HG03139 (cell line): ENCODE data around the gene BCL2L13.

ENCODE experiments used
- ATAC-seq: cut with Tn5 transposase; IDR thresholded peaks from one replicate; pipeline ENCODE4 v1.9.1; 2021; ENCODE audit not compliant: unreplicated experiment

BCL2L13 gene

GRCh38 chr22:17726006-17726927 lies 87.7 kb downstream of the BCL2L13 start:
- ATAC-seq: no peak

DNA sequence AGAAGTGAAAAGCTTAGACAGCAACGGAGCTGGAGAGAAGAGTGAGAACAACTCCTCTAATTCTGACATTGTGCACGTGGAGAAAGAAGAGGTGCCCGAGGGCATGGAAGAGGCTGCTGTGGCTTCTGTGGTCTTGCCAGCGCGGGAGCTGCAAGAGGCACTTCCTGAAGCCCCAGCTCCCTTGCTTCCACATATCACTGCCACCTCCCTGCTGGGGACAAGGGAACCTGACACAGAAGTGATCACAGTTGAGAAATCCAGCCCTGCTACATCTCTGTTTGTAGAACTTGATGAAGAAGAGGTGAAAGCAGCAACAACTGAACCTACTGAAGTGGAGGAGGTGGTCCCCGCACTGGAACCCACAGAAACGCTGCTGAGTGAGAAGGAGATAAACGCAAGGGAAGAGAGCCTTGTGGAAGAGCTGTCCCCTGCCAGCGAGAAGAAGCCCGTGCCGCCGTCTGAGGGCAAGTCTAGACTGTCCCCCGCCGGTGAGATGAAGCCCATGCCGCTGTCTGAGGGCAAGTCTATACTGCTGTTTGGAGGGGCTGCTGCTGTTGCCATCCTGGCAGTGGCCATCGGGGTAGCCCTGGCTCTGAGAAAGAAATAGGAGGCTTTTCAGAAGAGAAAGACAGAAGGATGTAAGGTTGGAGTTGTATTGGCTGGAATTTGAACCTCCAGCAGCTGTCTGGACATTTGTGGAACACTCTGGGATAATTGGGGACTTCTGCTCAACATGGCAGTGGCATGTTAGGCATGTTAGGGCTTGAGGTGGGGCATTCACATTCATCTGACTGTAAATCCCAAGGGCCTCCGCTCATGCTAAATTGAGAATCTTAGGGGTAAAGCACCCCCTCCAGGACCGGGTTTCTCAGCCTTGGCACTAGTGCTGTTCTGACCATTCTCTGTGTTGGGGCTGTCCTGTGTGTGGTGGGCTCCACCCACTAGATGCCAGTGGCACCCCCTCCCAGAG lies 88.7 kb downstream of the BCL2L13 start:
- no peak for ATAC-seq

DNA sequence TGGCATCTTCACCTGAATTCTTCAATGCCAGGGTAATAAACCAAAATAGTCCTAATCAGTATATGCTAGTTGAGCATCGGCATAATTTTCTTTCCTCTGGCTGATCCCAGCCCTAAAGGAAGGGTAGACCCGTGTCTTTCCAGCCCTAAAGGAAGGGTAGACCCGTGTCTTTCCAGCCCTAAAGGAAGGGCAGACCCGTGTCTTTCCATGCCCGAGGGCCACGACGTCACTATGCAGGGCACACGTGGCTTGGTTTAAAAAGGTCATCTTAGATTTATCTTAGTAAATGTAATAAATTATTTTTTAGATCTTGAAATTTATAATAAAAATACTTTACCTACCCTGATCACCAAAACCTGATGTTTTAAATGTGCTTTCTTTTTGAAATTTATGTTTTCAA lies 90.2 kb downstream of the BCL2L13 start:
- no peak for ATAC-seq

DNA sequence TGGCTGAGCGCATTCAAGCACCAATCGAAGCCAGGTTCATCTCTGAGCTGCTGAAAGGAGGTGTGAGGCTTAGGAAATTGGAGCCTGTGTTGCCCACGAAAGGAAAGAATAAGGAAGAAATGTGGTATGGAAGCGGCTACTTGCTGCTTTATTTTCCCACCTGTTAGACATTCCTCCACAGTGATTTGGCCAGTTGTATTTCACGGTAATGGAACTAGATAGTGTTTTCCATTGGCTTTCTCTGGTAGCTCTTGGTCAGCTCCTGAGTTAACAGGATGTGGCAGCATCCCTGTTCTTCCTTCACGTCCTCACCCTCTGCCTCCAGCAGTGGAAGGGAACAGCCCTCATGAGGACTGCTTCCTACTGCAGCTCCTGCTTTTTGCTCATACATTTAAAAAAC lies 91.0 kb downstream of the BCL2L13 start:
- no peak for ATAC-seq

DNA sequence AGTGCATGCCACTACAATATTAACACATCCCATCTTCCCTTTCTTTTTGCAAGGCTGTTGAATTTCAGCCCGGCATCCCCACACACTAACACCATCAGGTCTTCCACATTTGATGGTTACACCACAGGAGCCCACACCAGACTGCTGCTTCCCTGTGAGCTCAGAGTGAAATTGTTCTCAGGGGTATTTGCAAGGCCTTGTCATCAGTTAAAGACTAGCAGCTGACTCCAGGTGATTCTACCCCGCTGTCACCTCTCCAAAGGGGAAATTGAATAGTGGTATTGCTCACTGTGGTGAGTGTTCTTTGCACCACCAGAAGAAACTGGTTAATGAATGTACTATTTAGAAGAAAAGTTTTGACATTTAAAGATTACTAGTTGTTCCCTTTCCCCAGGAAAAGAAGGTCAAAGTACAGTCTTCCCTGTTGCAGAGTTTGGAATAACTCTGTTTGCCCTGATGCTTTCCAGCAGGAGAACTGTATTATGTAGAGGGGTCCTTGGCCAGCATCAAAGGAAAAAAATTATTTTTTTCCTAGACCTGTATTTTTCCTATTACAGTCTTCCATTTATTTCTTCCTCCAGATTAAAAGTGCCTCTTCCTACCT lies 93.8 kb downstream of the BCL2L13 start:
- ATAC-seq: no peak

- ATAC-seq: no peak
Measured at GRCh38 chr22:17733466-17733865, 94.9 kb downstream of the BCL2L13 start.

- no peak for ATAC-seq
Measured at GRCh38 chr22:17734187-17734586, 95.6 kb downstream of the BCL2L13 start.

DNA sequence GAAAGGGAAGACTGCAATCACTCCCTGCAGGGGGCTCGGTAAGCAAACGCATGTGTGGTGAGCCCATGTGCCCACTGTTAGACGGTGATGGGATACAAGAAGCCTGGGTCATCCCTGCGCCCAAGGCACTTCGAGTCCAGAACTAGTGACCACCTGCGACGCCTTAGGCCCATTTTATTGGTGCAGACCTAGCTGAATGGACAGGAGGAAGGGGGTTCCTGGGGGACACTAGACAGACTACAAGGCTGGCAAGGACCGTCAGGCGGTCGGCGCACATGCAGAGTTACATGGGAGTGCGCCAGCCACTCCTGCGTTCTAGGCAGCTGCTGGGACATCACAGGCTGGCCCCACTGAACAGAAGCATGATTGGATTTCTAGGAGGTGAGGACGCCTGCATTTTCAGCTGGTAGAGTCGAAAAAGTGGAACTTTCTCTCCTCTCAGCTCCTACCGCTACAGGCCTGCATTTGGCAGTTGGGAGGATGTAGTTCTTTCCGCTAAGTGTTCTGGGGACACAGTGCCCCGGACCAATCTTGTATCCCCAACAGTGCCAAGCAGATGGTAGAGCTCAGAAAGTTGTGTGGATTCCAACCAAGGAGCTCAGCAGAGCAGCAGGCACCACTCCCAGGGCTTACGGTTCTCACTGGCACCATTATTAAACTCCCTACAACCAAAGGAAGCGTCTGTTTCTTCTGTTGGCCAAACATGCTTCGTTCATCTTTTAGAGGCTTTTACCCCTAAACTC lies 100.0 kb downstream of the BCL2L13 start:
- ATAC-seq: no peak

DNA sequence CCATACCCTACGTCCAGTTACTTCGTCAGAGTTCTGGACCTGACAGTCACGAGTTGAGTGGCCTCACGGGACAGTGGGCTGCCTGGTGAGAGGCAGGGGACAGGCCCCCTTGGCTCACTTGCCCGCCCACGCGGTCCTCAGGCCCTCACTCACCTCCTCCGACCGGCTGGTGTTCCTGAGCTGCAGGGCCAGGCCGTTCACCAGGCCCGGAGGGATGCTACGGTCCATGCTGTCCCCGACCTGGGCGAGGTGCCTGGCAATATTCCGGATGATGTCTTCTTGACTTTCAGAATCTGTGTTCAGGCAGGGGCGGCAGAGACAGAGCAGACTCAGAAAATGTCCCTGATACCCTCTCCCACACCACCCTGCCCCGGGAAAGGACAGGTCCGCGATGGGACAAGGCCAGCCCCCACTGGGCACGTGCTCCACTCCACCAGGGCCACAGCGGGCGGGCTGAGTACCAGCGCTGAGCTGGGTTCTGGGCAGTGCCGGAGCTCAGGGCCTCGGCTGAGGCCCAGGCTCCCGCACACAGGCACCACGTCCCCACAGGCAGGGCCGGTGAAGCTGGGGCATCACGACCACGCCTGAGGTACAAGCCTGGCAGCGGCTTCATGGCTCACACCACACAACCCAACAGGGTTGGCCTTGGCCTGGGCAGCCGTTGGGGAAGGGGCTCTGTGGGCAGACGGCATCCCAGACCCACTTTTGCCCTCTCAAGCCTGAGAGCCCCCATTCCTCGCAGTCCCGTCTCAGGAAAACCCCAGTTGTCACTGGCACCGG lies 100.8 kb downstream of the BCL2L13 start:
- no peak for ATAC-seq

DNA sequence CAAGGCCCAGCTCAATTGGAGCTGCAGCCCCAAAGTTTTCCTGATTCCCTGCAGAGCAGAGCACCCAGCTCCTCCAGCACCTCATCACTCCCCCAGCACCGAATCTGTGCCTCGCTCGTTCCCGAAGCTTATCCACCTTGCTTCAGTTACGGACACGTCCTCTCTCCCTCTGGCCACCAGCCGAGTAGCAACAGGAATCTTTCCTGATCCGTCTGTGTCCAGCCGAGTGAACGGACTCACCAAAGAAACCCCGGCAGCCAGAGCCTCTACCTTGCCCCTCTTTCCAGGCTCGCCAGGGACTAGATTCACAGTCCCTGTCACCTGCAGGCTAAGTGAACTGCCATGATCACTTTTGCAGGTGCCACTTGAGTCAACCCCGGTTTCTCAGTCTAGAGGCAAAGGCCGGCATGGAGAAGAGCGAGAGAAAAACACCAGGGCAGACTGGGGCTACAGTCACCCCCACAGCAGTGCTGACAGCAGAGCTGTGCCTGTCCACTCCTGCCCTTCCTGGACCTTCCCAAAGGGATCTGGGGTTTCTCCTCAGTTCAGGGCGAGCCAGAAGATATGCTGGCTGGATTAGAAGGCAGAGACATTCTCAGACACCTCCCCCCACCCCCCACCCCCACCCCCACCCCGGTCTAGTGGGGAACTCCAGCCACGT lies 103.4 kb downstream of the BCL2L13 start:
- no peak for ATAC-seq

DNA sequence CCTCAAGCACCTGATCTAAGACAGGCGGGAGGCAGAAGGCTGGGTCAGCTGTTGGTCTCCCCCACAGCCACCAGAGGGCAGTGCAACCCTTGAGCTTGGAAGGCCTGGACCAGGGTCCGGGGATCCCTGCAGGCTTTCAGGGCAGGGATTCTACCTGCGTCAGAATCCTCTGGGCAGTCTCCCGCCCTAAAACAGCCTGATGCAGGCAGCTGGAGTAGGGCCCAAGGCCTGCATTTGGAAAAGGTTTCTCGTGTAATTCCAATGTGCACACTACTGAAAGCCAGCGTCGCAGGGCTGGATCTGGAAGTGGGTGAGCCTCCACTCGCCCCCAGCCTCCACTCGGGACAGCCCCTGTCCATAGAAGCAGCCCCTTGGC lies 104.0 kb downstream of the BCL2L13 start:
- ATAC-seq: peak; percentile 54

GRCh38 chr22:17743661-17744411 lies 105.3 kb downstream of the BCL2L13 start:
- ATAC-seq: no peak

GRCh38 chr22:17744430-17744829 lies 105.9 kb downstream of the BCL2L13 start:
- no peak for ATAC-seq

- ATAC-seq: no peak
Measured at GRCh38 chr22:17746916-17747315, 108.4 kb downstream of the BCL2L13 start.

GRCh38 chr22:17748555-17749353 lies 110.2 kb downstream of the BCL2L13 start:
- ATAC-seq: no peak

DNA sequence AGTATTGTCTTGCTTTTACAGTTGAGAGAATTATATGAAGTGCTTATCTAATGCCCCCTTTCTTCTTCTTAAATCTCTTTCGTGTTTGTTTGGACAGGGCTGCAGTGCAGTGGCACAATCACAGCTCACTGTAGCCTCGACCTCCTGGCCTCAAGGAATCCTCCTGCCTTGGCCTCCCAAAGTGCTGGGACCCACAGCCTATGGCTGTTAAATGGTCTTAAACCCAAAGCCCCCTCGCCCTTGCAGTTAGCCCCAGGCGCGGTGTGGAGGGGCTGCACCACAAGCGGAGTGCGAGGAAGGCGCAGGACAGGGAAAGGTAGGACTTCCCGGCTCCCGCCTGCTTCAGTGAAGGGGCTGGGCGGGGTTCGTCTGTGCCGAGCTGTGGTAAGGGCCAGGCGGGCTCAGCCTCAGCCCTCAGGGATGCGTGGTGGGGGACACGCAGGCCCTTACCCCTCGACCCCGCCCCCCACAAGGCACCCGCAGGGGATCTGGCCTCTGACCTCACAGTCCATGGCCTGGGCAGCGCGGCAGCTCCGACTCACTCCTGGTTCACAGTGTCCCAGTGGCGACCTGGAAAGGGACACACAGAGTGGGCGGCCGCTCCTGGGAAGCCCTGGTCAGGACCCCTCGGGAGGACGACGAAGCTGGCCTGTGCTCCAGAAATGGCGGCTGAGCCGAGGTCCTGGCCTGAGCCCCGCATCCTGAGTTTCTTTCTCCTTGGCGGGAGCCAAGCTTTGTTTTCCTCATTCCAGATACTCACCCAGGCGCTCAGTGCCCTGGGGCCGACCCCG lies 111.2 kb downstream of the BCL2L13 start:
- no peak for ATAC-seq

DNA sequence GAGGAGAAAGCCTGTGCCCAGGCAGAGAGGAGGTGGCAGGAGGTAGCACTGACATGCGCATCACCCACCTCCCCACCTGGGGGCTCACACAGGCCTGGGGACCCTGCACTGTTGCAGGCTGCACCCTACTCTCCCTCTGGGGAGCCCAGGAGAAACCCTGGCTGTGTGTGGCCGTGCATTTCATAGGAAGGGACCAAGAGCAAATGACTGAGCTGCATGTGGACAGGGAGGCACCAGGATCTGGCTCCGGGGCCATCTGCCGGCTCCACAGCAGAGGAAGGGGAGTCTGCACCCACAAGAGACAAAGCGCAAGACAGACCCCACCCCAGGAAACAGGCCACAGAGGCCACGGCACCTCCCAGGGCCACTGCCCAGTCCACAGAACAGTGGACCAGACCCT lies 113.0 kb downstream of the BCL2L13 start:
- ATAC-seq: no peak
